Right lobe of liver (tissue), 4 donors: ENCODE measurements around the gene IL37.

ENCODE experiments used
- CTCF ChIP-seq, 4 donors: fragments of 200-600 bp in 3 of 4; fragments of 450-650 bp in 1 of 4; IDR thresholded peaks; one replicate each; pipeline versions ENCODE4 v1.5.1 to v1.8.0; 2016 to 2022; ENCODE audit warnings: antibody characterized with exemption in 4 of 4, mild to moderate bottlenecking in 2 of 4
- POLR2A ChIP-seq: fragments of 450-650 bp; IDR thresholded peaks from one replicate; pipeline ENCODE4 v1.6.1; 2017; ENCODE audit warnings: antibody characterized with exemption, mild to moderate bottlenecking
- donor health status: DM: no; HTN: no; CAD: no.
- donor health status: DM: no; HTN: no; CAD: no.
- donor health status: DM: no; HTN: yes; CAD: no.

GRCh38 chr2:112866128-112866835, 44.7 kb upstream of the IL37 start:
- TF ChIP-seq CTCF (IDR thresholded peaks at IDR 0.05) (no peak), POLR2A (no peak)
